HepG2 (cell line): ENCODE measurements around the gene RUNX3. TPM values are rescaled to one million over a fixed set of nuclear protein-coding genes. Genes with fewer than 3 reads are reported as not detected.
A peak's percentile ranks its signal among the peaks of the same experiment; 100 is the strongest.

Source experiments
- ATF7 ChIP-seq, 2 experiments: fragments of 450-650 bp in 1 of 2; sonication (generic) in 1 of 2; formaldehyde crosslinking in 1 of 2; IDR thresholded peaks; 2 replicates each; pipeline versions ENCODE4 v1.4.0 to v1.6.1; 2016 to 2020; ENCODE audit warnings: antibody characterized with exemption in 1 of 2, mild to moderate bottlenecking in 1 of 2, missing genetic modification reagents in 1 of 2
- CTCF ChIP-seq: sonication (generic); formaldehyde crosslinking; IDR thresholded peaks from 2 replicates; pipeline ENCODE4 v1.5.0; 2020; ENCODE audit warnings: mild to moderate bottlenecking, missing genetic modification reagents, moderate library complexity
- DPF2 ChIP-seq: sonication (generic); formaldehyde crosslinking; IDR thresholded peaks from 2 replicates; pipeline ENCODE4 v1.4.0; 2020; ENCODE audit warnings: mild to moderate bottlenecking, low read depth, missing genetic modification reagents, borderline replicate concordance
- KDM1A ChIP-seq: IDR thresholded peaks from 2 replicates; pipeline ENCODE4 v1.6.1; 2016; ENCODE audit warnings: missing compliant biosample characterization
- LCORL ChIP-seq, 2 experiments: fragments of 450-650 bp in 1 of 2; sonication (generic) in 1 of 2; formaldehyde crosslinking in 1 of 2; IDR thresholded peaks; 2 replicates each; pipeline versions ENCODE4 v1.5.0 to v1.6.1; 2017 to 2020; ENCODE audit warnings: antibody characterized with exemption in 1 of 2, missing genetic modification reagents in 1 of 2
- MED1 ChIP-seq: sonication (generic); formaldehyde crosslinking; IDR thresholded peaks from 2 replicates; pipeline ENCODE4 v1.4.0; 2020; ENCODE audit warnings: missing genetic modification reagents
- PAXIP1 ChIP-seq: sonication (generic); formaldehyde crosslinking; conservative IDR thresholded peaks from 2 replicates; pipeline ENCODE4 v1.4.0; 2020; ENCODE audit warnings: mild to moderate bottlenecking, missing genetic modification reagents, moderate library complexity
- RXRA ChIP-seq: sonication (generic); formaldehyde crosslinking; IDR thresholded peaks from 2 replicates; pipeline ENCODE4 v1.5.1; 2020; ENCODE audit warnings: missing genetic modification reagents
- SAP130 ChIP-seq: IDR thresholded peaks from 2 replicates; pipeline ENCODE4 v1.6.1; 2016; ENCODE audit warnings: low read depth
- SPEN ChIP-seq: sonication (generic); formaldehyde crosslinking; IDR thresholded peaks from 2 replicates; pipeline ENCODE4 v1.5.1; 2020; ENCODE audit warnings: low read depth, mild to moderate bottlenecking, missing genetic modification reagents
- TARDBP ChIP-seq: sonication (generic); formaldehyde crosslinking; IDR thresholded peaks from 2 replicates; pipeline ENCODE4 v1.8.0; 2022; ENCODE audit warnings: mild to moderate bottlenecking, missing genetic modification reagents
- ZBTB39 ChIP-seq: sonication (generic); formaldehyde crosslinking; IDR thresholded peaks from 2 replicates; pipeline ENCODE4 v1.5.0; 2020; ENCODE audit warnings: missing genetic modification reagents
- ZBTB7A ChIP-seq: sonication (generic); formaldehyde crosslinking; IDR thresholded peaks from 2 replicates; pipeline ENCODE4 v1.8.0; 2022; ENCODE audit warnings: mild to moderate bottlenecking, missing genetic modification reagents
- ZMYM3 ChIP-seq: sonication (generic); formaldehyde crosslinking; IDR thresholded peaks from 2 replicates; pipeline ENCODE4 v1.5.1; 2020; ENCODE audit warnings: mild to moderate bottlenecking, missing genetic modification reagents
- ZNF12 ChIP-seq: sonication (generic); formaldehyde crosslinking; IDR thresholded peaks from 2 replicates; pipeline ENCODE4 v1.5.0; 2020; ENCODE audit warnings: missing genetic modification reagents
- ZNF687 ChIP-seq: sonication (generic); formaldehyde crosslinking; IDR thresholded peaks from 2 replicates; pipeline ENCODE4 v1.5.1; 2020; ENCODE audit warnings: mild to moderate bottlenecking, missing genetic modification reagents, moderate library complexity
- polyA plus RNA-seq, 8 experiments: library from polyadenylated mRNA; depleted of rRNA in 3 of 8; stranded (reverse) in 7 of 8; unstranded in 1 of 8; fragments of >200 nt; fragmentation: Illumina TruSeq in 4 of 8; extraction: Trizol in 4 of 8; gene quantifications; 2 replicates each; pipeline versions ENCODE4 v1.2.1 to v1.2.3, GENCODE V29; 2011 to 2016; ENCODE audit warnings: low read depth in 4 of 8, missing spikeins in 1 of 8, mixed read lengths in 1 of 8; ENCODE audit not compliant: insufficient read depth in 1 of 8
- total RNA-seq, 5 experiments: library from RNA; depleted of rRNA; stranded (reverse); fragments of >200 nt; fragmentation: Illumina TruSeq; extraction: Trizol; gene quantifications; 2 replicates each; pipeline ENCODE4 v1.2.3, GENCODE V29; 2016; ENCODE audit warnings: low read depth in 1 of 5

Gene RUNX3
- total and polyA plus RNA-seq, 2 of the 13 experiments (the other 11 are each of a cell fraction or from before 2014, with no cell fraction given), result 0.04 to 0.22 TPM

- TF ChIP-seq PAXIP1 (CRISPR knock-in tag) (peak; percentile 35; the same call in 1 of the 2 replicates), DPF2 (CRISPR knock-in tag) (0 out of 2 replicates have a peak, but pooled peaks have one; percentile 20), ZNF687 (peak; percentile 43; the same call in 1 of the 2 replicates), RXRA (peak; percentile 68), ZBTB39 (CRISPR knock-in tag) (0 out of 2 replicates have a peak, but pooled peaks have one; percentile 35), SAP130 (CRISPR knock-in tag) (0 out of 2 replicates have a peak, but pooled peaks have one; percentile 13), ZMYM3 (peak; percentile 54; the same call in 1 of the 2 replicates), SPEN (peak; percentile 19; the same call in 1 of the 2 replicates), ATF7 (IDR thresholded peaks at IDR 0.05) (no peak), ATF7 (CRISPR knock-in tag; IDR thresholded peaks at IDR 0.05) (no peak), CTCF (CRISPR knock-in tag) (0 out of 2 replicates have a peak, but pooled peaks have one; percentile 0), MED1 (peak; percentile 36; the same call in 1 of the 2 replicates), LCORL (IDR thresholded peaks at IDR 0.05) (no peak), LCORL (CRISPR knock-in tag; IDR thresholded peaks at IDR 0.05) (0 out of 2 replicates have a peak, but pooled peaks have one; percentile 53), KDM1A (CRISPR knock-in tag) (no peak), ZNF12 (CRISPR knock-in tag) (no peak), TARDBP (CRISPR knock-in tag) (peak; percentile 24; the same call in 1 of the 2 replicates), ZBTB7A (CRISPR knock-in tag) (peak; percentile 85)
These were observed 19.3 kb upstream of the RUNX3 start (continued) for GRCh38 chr1:24949331-24949881.
